CD14-positive monocyte (primary cell): ENCODE results near the gene TSSK6. TPM values are rescaled to one million over a fixed set of nuclear protein-coding genes. Genes with fewer than 3 reads are reported as not detected.

Experiments used
- DNase-seq, 3 donors: peaks; one replicate each; pipeline ENCODE4 v3.0.0-alpha.2; 2011 to 2022
- H2AFZ ChIP-seq: 2 replicates; pipeline ENCODE4 v1.6.0; 2012; ENCODE audit warnings: mild to moderate bottlenecking, low read depth, low read length, inconsistent platforms; ENCODE audit not compliant: insufficient read depth, poor library complexity, severe bottlenecking
- H3K27ac ChIP-seq, 2 donors: 1 replicate in 1 of 2; 2 replicates in 1 of 2; pipeline ENCODE4 v1.5.1; 2012 to 2013; ENCODE audit warnings: low read length in 2 of 2, control low read depth in 1 of 2, inconsistent platforms in 1 of 2, low read depth in 1 of 2, mild to moderate bottlenecking in 1 of 2
- H3K27me3 ChIP-seq, 2 donors: one replicate each; pipeline versions ENCODE4 v1.6.0 to v1.6.1; 2011 to 2013; ENCODE audit warnings: low read length in 2 of 2; ENCODE audit not compliant: control insufficient read depth in 2 of 2, insufficient read depth in 2 of 2
- H3K36me3 ChIP-seq, 2 donors: replicated peaks in 1 of 2; 1 replicate in 1 of 2; 2 replicates in 1 of 2; pipeline versions ENCODE4 v1.5.1 to v1.6.1; 2012 to 2013; ENCODE audit warnings: low read length in 2 of 2, control low read depth in 1 of 2, inconsistent platforms in 1 of 2, mild to moderate bottlenecking in 1 of 2; ENCODE audit not compliant: insufficient read depth in 2 of 2, control insufficient read depth in 1 of 2
- H3K4me1 ChIP-seq, 2 donors: 1 replicate in 1 of 2; 2 replicates in 1 of 2; pipeline versions ENCODE4 v1.5.1 to v1.6.1; 2012 to 2013; ENCODE audit warnings: low read length in 2 of 2, control low read depth in 1 of 2, inconsistent platforms in 1 of 2, mild to moderate bottlenecking in 1 of 2, moderate library complexity in 1 of 2; ENCODE audit not compliant: insufficient read depth in 2 of 2, control insufficient read depth in 1 of 2
- H3K4me2 ChIP-seq: replicated peaks from 2 replicates; pipeline ENCODE3; 2012; ENCODE audit warnings: low read length, moderate library complexity, mild to moderate bottlenecking; ENCODE audit not compliant: poor library complexity, severe bottlenecking; ENCODE audit errors: extremely low read depth
- H3K4me3 ChIP-seq, 3 experiments: fragments of 200-600 bp in 1 of 3; sonication (generic) in 1 of 3; replicated peaks in 1 of 3; 1 replicate in 2 of 3; 2 replicates in 1 of 3; pipeline ENCODE4 v1.5.1; 2011 to 2013; ENCODE audit warnings: low read length in 3 of 3, mild to moderate bottlenecking in 3 of 3, control low read depth in 2 of 3, low read depth in 2 of 3, inconsistent platforms in 1 of 3, moderate library complexity in 1 of 3
- H3K79me2 ChIP-seq: 2 replicates; pipeline ENCODE4 v1.6.0; 2012; ENCODE audit warnings: mild to moderate bottlenecking, control low read depth, inconsistent platforms, low read length, moderate library complexity; ENCODE audit not compliant: insufficient read depth
- H3K9ac ChIP-seq: 2 replicates; pipeline ENCODE4 v1.6.0; 2017; ENCODE audit warnings: low read length, mild to moderate bottlenecking; ENCODE audit not compliant: insufficient read depth, poor library complexity, severe bottlenecking
- H3K9me3 ChIP-seq, 2 donors: replicated peaks in 1 of 2; 1 replicate in 1 of 2; 2 replicates in 1 of 2; pipeline versions ENCODE4 v1.5.1 to v1.6.1; 2012 to 2013; ENCODE audit warnings: low read length in 2 of 2, control low read depth in 1 of 2; ENCODE audit not compliant: control insufficient read depth in 1 of 2, insufficient read depth in 1 of 2
- H4K20me1 ChIP-seq: 2 replicates; pipeline ENCODE4 v1.6.0; 2012; ENCODE audit warnings: mild to moderate bottlenecking, low read length, control low read depth, moderate library complexity; ENCODE audit not compliant: insufficient read depth
- H3K27ac Mint-ChIP-seq, 7 donors: one replicate each; pipeline ENCODE4 v1.8.0; 2020; ENCODE audit warnings: mild to moderate bottlenecking in 7 of 7, mixed read lengths in 7 of 7, moderate library complexity in 6 of 7, inconsistent platforms in 2 of 7
- H3K27me3 Mint-ChIP-seq, 3 donors: one replicate each; pipeline ENCODE4 v1.8.0; 2021 to 2022; ENCODE audit warnings: low read depth in 3 of 3, mild to moderate bottlenecking in 3 of 3, mixed read lengths in 3 of 3, moderate library complexity in 3 of 3, inconsistent platforms in 1 of 3
- H3K36me3 Mint-ChIP-seq, 2 donors: one replicate each; pipeline ENCODE4 v1.8.0; 2020; ENCODE audit warnings: mixed read lengths in 2 of 2, inconsistent platforms in 1 of 2, mild to moderate bottlenecking in 1 of 2
- H3K4me1 Mint-ChIP-seq: one replicate; pipeline ENCODE4 v1.8.0; 2020; ENCODE audit warnings: mild to moderate bottlenecking, mixed read lengths
- H3K4me3 Mint-ChIP-seq, 2 donors: one replicate each; pipeline ENCODE4 v1.8.0; 2020; ENCODE audit warnings: mild to moderate bottlenecking in 2 of 2, mixed read lengths in 2 of 2, moderate library complexity in 1 of 2
- H3K9me3 Mint-ChIP-seq, 7 donors: one replicate each; pipeline ENCODE4 v1.8.0; 2020 to 2022; ENCODE audit warnings: mixed read lengths in 7 of 7, mild to moderate bottlenecking in 6 of 7, moderate library complexity in 6 of 7, inconsistent platforms in 2 of 7
- CTCF ChIP-seq: fragments of 200-600 bp; IDR thresholded peaks from one replicate; pipeline ENCODE4 v1.8.0; 2022; ENCODE audit warnings: antibody characterized with exemption, mild to moderate bottlenecking
- WGBS: methylation state at CpG from one replicate; pipeline ENCODE4 v1.1.5; 2013; ENCODE audit warnings: missing lambda C conversion rate; ENCODE audit not compliant: insufficient coverage; 5-methylcytosine and 5-hydroxymethylcytosine counted together
- intact Hi-C, 2 donors: fragments of 100-400 bp; cut with micrococcal nuclease; formaldehyde crosslinking; loops; one replicate each; pipeline versions ENCODE4 v1.15.0 to v1.15.1; 2023
- polyA plus RNA-seq, 3 donors: library from polyadenylated mRNA; depleted of rRNA in 1 of 3; unstranded in 2 of 3; stranded (reverse) in 1 of 3; fragments of 300-500 nt in 2 of 3; fragments of >200 nt in 1 of 3; fragmentation: Illumina TruSeq in 2 of 3; gene quantifications; 1 replicate in 2 of 3; 2 replicates in 1 of 3; pipeline ENCODE4 v1.2.3, GENCODE V29; 2012 to 2021

Gene TSSK6
- polyA plus RNA-seq, 3 donors, result 0.27 to 0.80 TPM; not detected in 1

GRCh38 chr19:19540715-19541515 lies 25.6 kb upstream of the TSSK6 start:
- Histone ChIP-seq H3K36me3 (no peaks in the 10 kb centered on the region), H4K20me1 (no peaks in the 10 kb centered on the region), H3K9me3 (peaks cover 16 to 23% of the 10 kb centered on the region in 2 donors), H3K4me2 (peak overlapping the region; percentile 71), H3K79me2 (no peaks in the 10 kb centered on the region), H3K9ac (peak overlapping the region; percentile 27), H3K4me3 (peak overlapping the region in 1 of 3 experiments; percentile 66), H3K27ac (no peak overlapping the region), H3K4me1 (peaks cover 33 to 40% of the 10 kb centered on the region in 2 donors), H3K27me3 (peaks cover 8 to 43% of the 10 kb centered on the region in 2 donors), H2AFZ (peak overlapping the region; percentile 74)
- Mint-ChIP-seq H3K9me3 (peaks cover 6 to 40% (median 21%) of the 10 kb centered on the region in 7 donors), H3K4me3 (peak overlapping the region; percentile 76 to 82), H3K4me1 (peaks cover 37% of the 10 kb centered on the region), H3K36me3 (peaks cover 0 to 2% of the 10 kb centered on the region in 2 donors), H3K27ac (peak overlapping the region in 3 of 7 donors; percentile 20 to 87 (median 23)), H3K27me3 (peaks cover 37 to 59% (median 50%) of the 10 kb centered on the region in 3 donors)
- WGBS, result 3% methylated on average over 41 of the region's 45 CpGs
- DNase-seq, result peak; percentile 32 to 44 (median 42)
- no peak for TF ChIP-seq CTCF
- intact Hi-C loops, result no loop called here

GRCh38 chr19:19540064-19540714 lies 24.8 kb upstream of the TSSK6 start:
- 16% methylated on average over 53 of the region's 74 CpGs for WGBS
- H3K4me2 ChIP-seq, result peak overlapping the region; percentile 71
- H3K9me3 Mint-ChIP-seq, result peaks cover 6 to 39% (median 21%) of the 10 kb centered on the region in 7 donors
- H3K79me2 ChIP-seq, result no peaks in the 10 kb centered on the region
- peaks cover 33 to 40% of the 10 kb centered on the region in 2 donors for H3K4me1 ChIP-seq
- peaks cover 8 to 43% of the 10 kb centered on the region in 2 donors for H3K27me3 ChIP-seq
- no peak overlapping the region for H3K27ac ChIP-seq
- no peak for TF ChIP-seq CTCF
- peaks cover 16 to 21% of the 10 kb centered on the region in 2 donors for H3K9me3 ChIP-seq
- peak overlapping the region in 3 of 7 donors; percentile 20 to 87 (median 23) for H3K27ac Mint-ChIP-seq
- H3K4me1 Mint-ChIP-seq, result peaks cover 37% of the 10 kb centered on the region
- H2AFZ ChIP-seq, result peak overlapping the region; percentile 74
- peak overlapping the region; percentile 76 to 82 for H3K4me3 Mint-ChIP-seq
- peaks cover 37 to 59% (median 50%) of the 10 kb centered on the region in 3 donors for H3K27me3 Mint-ChIP-seq
- no peaks in the 10 kb centered on the region for H4K20me1 ChIP-seq
- H3K4me3 ChIP-seq, result peak overlapping the region in 1 of 3 experiments; percentile 66
- no peak overlapping the region for H3K9ac ChIP-seq
- H3K36me3 ChIP-seq, result no peaks in the 10 kb centered on the region
- DNase-seq, result peak; percentile 58 to 83 (median 75)
- H3K36me3 Mint-ChIP-seq, result peaks cover 0 to 2% of the 10 kb centered on the region in 2 donors
- intact Hi-C loops, result no loop called here
